GM12801 (cell line): Measurements from ENCODE around the gene SULT6B1.

Experiments
- CTCF ChIP-seq: IDR thresholded peaks from one replicate; pipeline ENCODE4 v1.5.1; 2011; ENCODE audit warnings: control low read depth; ENCODE audit not compliant: insufficient read length; ENCODE audit errors: extremely low read depth

SULT6B1 gene

GRCh38 chr2:37190290-37190689 is 1.8 kb upstream of the SULT6B1 start:
- no peak for TF ChIP-seq CTCF

- no peak for TF ChIP-seq CTCF
These were observed 1.1 kb upstream of the SULT6B1 start for GRCh38 chr2:37189452-37190153.

DNA sequence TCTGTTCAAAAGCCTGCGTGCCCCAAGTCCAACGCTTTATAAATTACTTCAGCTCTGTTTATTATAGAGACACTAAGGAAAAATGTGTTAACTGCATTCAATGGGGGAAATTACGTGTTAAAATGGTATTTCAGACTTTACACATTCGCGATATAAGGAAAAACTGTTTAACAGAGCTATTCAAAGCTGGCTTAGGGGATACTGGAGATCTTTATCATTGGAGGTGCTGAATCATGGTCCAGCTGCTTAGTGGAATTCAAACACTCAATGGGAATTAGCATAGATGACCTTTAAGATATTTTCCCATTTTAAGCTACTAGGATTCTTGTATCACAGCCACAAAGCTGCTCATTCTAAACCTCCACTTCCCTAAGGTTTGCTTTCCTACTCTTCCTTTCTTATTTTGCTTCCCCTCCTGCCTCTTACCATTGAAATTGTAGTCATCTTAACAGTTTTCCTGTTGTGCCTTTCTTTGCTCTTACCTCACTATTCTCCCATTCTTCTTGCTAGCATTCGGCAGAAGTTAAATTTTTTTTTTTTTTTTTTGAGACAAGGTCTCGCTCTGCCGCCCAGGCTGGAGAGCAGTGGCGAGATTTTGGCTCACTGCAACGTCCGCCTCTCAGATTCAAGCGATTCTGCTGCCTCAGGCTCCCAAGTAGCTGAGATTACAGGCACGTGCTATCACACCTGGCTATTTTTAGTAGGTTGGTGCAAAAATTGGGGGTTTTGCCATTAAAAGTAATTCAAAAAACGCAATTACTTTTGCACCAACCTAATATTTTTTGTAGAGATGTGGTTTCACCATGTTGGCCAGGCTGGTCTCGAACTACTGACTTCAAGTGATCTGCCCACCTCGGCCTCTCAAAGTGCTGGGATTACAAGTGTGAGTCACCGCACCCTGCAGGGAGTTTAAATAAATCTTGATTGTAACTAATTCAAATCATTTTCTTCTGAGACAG is 6.5 kb downstream of the SULT6B1 start:
- no peak for TF ChIP-seq CTCF

DNA sequence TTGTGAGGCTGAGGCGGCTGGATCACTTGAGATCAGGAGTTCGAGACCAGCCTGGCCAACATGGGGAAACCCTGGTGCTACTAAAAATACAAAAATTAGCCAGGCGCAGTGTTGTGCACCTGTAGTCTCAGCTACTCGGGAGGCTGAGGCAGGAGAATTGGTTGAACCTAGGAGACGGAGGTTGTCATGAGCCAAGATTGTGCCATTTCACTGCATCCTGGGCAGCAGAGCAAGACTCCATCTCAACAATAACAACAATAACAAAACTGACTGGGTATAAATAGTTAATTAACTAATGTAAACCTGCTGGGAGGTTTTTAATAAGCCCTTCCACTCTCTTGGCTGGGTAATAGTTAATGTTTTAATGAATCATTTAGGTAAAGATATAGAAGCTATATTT is 7.8 kb downstream of the SULT6B1 start:
- TF ChIP-seq CTCF: no peak

DNA sequence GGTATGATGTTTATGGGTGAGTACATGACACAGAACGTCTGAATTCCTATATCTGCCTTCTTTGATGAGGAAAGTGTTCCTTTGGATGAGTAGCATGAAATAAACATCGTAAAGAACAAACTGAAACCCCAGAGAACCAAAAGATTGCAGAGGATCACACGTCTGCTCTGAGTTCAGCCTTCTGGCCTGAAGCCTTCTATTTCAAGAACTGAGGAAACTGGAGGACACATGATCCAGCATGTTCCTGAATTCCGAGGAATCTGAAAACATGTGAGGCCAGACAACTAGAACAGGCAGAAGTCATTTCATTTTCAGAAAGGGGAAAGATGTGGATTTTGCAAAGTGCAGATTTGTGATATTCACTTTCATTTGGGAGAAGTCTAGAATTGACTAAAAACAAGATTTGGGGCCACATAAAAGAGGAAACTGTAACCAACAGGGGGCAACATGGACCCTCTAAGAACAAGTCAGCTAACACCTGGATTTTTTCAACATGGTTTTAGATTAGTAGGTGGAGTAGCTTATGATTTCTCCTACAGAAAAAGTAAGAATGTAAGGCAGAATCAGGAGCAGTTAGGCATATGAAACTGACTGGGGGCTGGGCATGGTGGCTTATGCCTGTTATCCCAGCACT is 8.3 kb downstream of the SULT6B1 start:
- no peak for TF ChIP-seq CTCF

DNA sequence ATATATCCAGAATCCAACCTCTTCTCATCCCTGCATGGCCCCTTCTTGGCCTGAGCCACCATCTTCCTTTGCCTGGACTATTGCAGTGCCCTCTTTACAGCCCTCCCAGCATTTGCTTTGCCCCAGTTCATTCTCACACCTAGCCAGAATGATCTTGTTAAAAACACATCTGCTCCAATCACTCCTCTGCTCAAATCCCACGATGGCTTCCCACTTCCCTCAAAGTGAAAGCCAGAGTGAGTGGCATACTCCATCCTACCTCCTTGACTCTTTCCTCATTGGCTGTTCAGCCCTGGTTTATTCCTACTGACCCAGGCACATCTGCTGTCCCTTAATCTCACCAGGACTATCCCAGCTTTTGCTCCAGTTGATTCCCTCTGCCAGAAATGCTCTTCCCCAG is 14.7 kb downstream of the SULT6B1 start:
- no peak for TF ChIP-seq CTCF

DNA sequence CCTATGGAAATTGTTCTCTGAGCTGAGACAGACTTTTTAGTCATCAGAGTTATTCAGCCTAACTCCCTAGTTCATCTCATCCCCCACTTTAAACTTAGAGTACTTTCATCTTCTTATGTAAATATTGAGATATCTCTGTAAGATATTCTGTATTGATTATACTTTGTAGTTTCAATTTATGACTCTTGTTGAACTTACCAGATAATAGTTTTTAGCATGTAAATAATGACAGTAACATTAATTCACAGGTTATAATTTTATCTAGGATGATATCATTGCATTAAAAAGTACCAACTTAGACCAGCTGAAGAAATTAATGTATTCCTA is 16.9 kb downstream of the SULT6B1 start:
- TF ChIP-seq CTCF: no peak
